NCI-H82 (cell line): ENCODE data around the gene RASL10A.
"Not testable (repeated sequence)": the region's sequence is repeated elsewhere in the genome, so short reads cannot be mapped to it uniquely, and the experiment has no call there.

Experiments
- DNase-seq: peaks from one replicate; lab custom pipeline; 2025; lab: John Stamatoyannopoulos, UW

Gene RASL10A

GRCh38 chr22:29315286-29316140, at the start of gene RASL10A:
Gene RASL10A (minus strand): TSS chr22:29315697. CDS start chr22:29315246, 451 bp downstream.
- peak; percentile 42 for DNase-seq

- DNase-seq = peak; percentile 85
Measured at GRCh38 chr22:29359469-29359868, 44.0 kb upstream of the RASL10A start.

- DNase-seq = peak; percentile 80
Measured at GRCh38 chr22:29357193-29357890, 41.8 kb upstream of the RASL10A start.

- no peak for DNase-seq
Measured at GRCh38 chr22:29353860-29354259, 38.4 kb upstream of the RASL10A start.

- peak; percentile 10 for DNase-seq
Measured at GRCh38 chr22:29353286-29353685, 37.8 kb upstream of the RASL10A start.

- no peak for DNase-seq
Measured at GRCh38 chr22:29352778-29353177, 37.3 kb upstream of the RASL10A start.

GRCh38 chr22:29351891-29352290, 36.4 kb upstream of the RASL10A start:
- no peak for DNase-seq

GRCh38 chr22:29351042-29351441, 35.5 kb upstream of the RASL10A start:
- DNase-seq = no peak

GRCh38 chr22:29348956-29349355, 33.5 kb upstream of the RASL10A start:
- DNase-seq = no peak

- DNase-seq = no peak
Measured at GRCh38 chr22:29348041-29348440, 32.5 kb upstream of the RASL10A start.

- DNase-seq = peak; percentile 94
Measured at GRCh38 chr22:29346659-29347058, 31.2 kb upstream of the RASL10A start.

- DNase-seq = peak; percentile 59
Measured at GRCh38 chr22:29345932-29346331, 30.4 kb upstream of the RASL10A start.

- DNase-seq = not testable (repeated sequence)
Measured at GRCh38 chr22:29344889-29345288, 29.4 kb upstream of the RASL10A start.

GRCh38 chr22:29344137-29344536, 28.6 kb upstream of the RASL10A start:
- DNase-seq = no peak

GRCh38 chr22:29343313-29343805, 27.9 kb upstream of the RASL10A start:
- peak; percentile 90 for DNase-seq

- peak; percentile 14 for DNase-seq
Measured at GRCh38 chr22:29342577-29343312, 27.2 kb upstream of the RASL10A start.

GRCh38 chr22:29342177-29342576, 26.7 kb upstream of the RASL10A start:
- DNase-seq = no peak

GRCh38 chr22:29341849-29342127, 26.3 kb upstream of the RASL10A start:
- DNase-seq = no peak

- DNase-seq = no peak
Measured at GRCh38 chr22:29341056-29341848, 25.8 kb upstream of the RASL10A start.

GRCh38 chr22:29340566-29340965, 25.1 kb upstream of the RASL10A start:
- DNase-seq = no peak

GRCh38 chr22:29339381-29340235, 24.1 kb upstream of the RASL10A start:
- no peak for DNase-seq
